AG04449 (cell line): ENCODE measurements around the gene AEBP2.
"Not testable (repeated sequence)": the region's sequence is repeated elsewhere in the genome, so short reads cannot be mapped to it uniquely, and the experiment has no call there.

ENCODE experiments used
- CTCF ChIA-PET: fragments of 350-600 bp; formaldehyde crosslinking; extraction: SDS; loops from one replicate; lab custom pipeline; 2021; ENCODE audit warnings: antibody characterized with exemption; lab: Yijun Ruan, JAX
- POLR2A ChIA-PET: fragments of 400-600, 350-600 bp; formaldehyde crosslinking; extraction: SDS; loops from one replicate; lab custom pipeline; 2020; ENCODE audit warnings: antibody characterized with exemption, inconsistent platforms; lab: Yijun Ruan, JAX
- DNase-seq: peaks from one replicate; pipeline ENCODE4 v3.0.0-alpha.2; 2010; ENCODE audit warnings: low read depth, low spot score
- H3K4me3 ChIP-seq: 2 replicates; pipeline ENCODE4 v1.5.1; 2011; ENCODE audit warnings: low read depth, mild to moderate bottlenecking, control low read depth, low read length
- TF ChIP-seq, protein P1 (sequence below): IDR thresholded peaks from one replicate; pipeline ENCODE4 v1.5.1; 2011; ENCODE audit warnings: mild to moderate bottlenecking, moderate library complexity, low read length, control low read depth, inconsistent platforms; ENCODE audit not compliant: insufficient read depth; ENCODE audit errors: missing control alignments

Gene AEBP2

GRCh38 chr12:19398376-19399363 lies 40.6 kb upstream of the AEBP2 start:
- no peak overlapping the region for H3K4me3 ChIP-seq
- no peak for DNase-seq
- ChIA-PET POLR2A (interaction anchor here (0.6 kb wide), 1 partner anchor 31 kb away, joined by 5 read pairs; no protein-coding TSS in a partner anchor), CTCF (no interaction called here)
- TF ChIP-seq, protein P1, sequence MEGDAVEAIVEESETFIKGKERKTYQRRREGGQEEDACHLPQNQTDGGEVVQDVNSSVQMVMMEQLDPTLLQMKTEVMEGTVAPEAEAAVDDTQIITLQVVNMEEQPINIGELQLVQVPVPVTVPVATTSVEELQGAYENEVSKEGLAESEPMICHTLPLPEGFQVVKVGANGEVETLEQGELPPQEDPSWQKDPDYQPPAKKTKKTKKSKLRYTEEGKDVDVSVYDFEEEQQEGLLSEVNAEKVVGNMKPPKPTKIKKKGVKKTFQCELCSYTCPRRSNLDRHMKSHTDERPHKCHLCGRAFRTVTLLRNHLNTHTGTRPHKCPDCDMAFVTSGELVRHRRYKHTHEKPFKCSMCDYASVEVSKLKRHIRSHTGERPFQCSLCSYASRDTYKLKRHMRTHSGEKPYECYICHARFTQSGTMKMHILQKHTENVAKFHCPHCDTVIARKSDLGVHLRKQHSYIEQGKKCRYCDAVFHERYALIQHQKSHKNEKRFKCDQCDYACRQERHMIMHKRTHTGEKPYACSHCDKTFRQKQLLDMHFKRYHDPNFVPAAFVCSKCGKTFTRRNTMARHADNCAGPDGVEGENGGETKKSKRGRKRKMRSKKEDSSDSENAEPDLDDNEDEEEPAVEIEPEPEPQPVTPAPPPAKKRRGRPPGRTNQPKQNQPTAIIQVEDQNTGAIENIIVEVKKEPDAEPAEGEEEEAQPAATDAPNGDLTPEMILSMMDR: no peak

- H3K4me3 ChIP-seq, POLR2A ChIA-PET, DNase-seq: not testable (repeated sequence)
- CTCF ChIA-PET: interaction anchor here (0.6 kb wide), 1 partner anchor 260 kb away, joined by 3 read pairs; no protein-coding TSS in a partner anchor
These were observed 38.5 kb upstream of the AEBP2 start for GRCh38 chr12:19400649-19401285.

DNA sequence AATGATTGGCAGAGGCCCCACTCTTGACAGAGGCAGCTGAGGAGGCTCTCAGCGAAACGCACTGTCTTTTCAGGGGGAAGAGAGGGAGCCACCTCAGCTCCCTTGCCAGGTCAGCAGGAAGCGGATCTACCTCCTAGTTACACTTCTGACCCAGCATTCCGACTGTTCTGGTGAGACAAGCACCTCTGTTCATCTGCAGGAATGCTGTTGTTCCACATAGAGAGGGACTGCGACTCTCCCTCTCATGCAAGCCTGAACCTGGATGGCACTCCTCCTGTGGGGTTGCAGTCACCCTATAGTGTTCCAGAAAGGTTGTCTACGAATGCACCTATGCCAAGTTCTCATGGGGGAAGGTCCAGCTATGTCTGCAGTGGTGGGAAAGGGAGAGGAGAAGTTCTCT lies 37.1 kb upstream of the AEBP2 start:
- TF ChIP-seq, protein P1: no peak
- POLR2A ChIA-PET: no interaction called here
- H3K4me3 ChIP-seq: no peak overlapping the region
- DNase-seq: no peak
- CTCF ChIA-PET: no interaction called here

- CTCF ChIA-PET: no interaction called here
- TF ChIP-seq, protein P1: no peak
- POLR2A ChIA-PET: no interaction called here
- H3K4me3 ChIP-seq: no peak overlapping the region
- DNase-seq: no peak
These were observed 36.4 kb upstream of the AEBP2 start for GRCh38 chr12:19402743-19403431.

GRCh38 chr12:19404242-19404880 lies 34.9 kb upstream of the AEBP2 start:
- TF ChIP-seq, protein P1: no peak
- no peak for DNase-seq
- H3K4me3 ChIP-seq: no peak overlapping the region
- CTCF ChIA-PET: no interaction called here
- POLR2A ChIA-PET: no interaction called here

- H3K4me3 ChIP-seq: no peak overlapping the region
- TF ChIP-seq, protein P1: no peak
- ChIA-PET CTCF (interaction anchor here (0.8 to 1.2 kb wide), 2 partner anchors 14 to 121 kb away, joined by 3 read pairs; no protein-coding TSS in a partner anchor), POLR2A (no interaction called here)
- no peak for DNase-seq
These were observed 29.9 kb upstream of the AEBP2 start for GRCh38 chr12:19409376-19409775.
